Epithelial cell of prostate (primary cell): ENCODE results near the gene LRRC32.

Source experiments
- DNase-seq: peaks from one replicate; pipeline ENCODE4 v3.0.0-alpha.2; 2011; ENCODE audit warnings: low read depth, low spot score
- H3K27ac ChIP-seq: fragments of 450-650 bp; 2 replicates; pipeline ENCODE4 v1.5.1; 2017; ENCODE audit warnings: mild to moderate bottlenecking

LRRC32 gene

GRCh38 chr11:76682684-76683083 lies 12.1 kb upstream of the LRRC32 start:
- DNase-seq, result no peak
- H3K27ac ChIP-seq, result no peak overlapping the region

GRCh38 chr11:76682106-76682505 lies 11.6 kb upstream of the LRRC32 start:
- no peak overlapping the region for H3K27ac ChIP-seq
- DNase-seq, result no peak

- no peak overlapping the region for H3K27ac ChIP-seq
- no peak for DNase-seq
These were observed 10.2 kb upstream of the LRRC32 start for GRCh38 chr11:76680518-76681425.

- no peak for DNase-seq
- no peak overlapping the region for H3K27ac ChIP-seq
These were observed 7.8 kb upstream of the LRRC32 start for GRCh38 chr11:76678321-76678720.

GRCh38 chr11:76677458-76677765 lies 6.9 kb upstream of the LRRC32 start:
- H3K27ac ChIP-seq, result no peak overlapping the region
- DNase-seq, result no peak

GRCh38 chr11:76676636-76677457 lies 6.3 kb upstream of the LRRC32 start:
- no peak overlapping the region for H3K27ac ChIP-seq
- no peak for DNase-seq

GRCh38 chr11:76674517-76675400 lies 4.2 kb upstream of the LRRC32 start:
- DNase-seq, result no peak
- H3K27ac ChIP-seq, result no peak overlapping the region

- no peak overlapping the region for H3K27ac ChIP-seq
These were observed 2.9 kb upstream of the LRRC32 start for GRCh38 chr11:76673176-76674142.

GRCh38 chr11:76672431-76673175 lies 2.1 kb upstream of the LRRC32 start:
- no peak for DNase-seq
- H3K27ac ChIP-seq, result no peak overlapping the region

More at GRCh38 chr11:76673176-76674142, 2.9 kb upstream of the LRRC32 start:
- DNase-seq, result no peak

GRCh38 chr11:76671626-76672309 lies 1.2 kb upstream of the LRRC32 start:
- H3K27ac ChIP-seq, result no peak overlapping the region
- no peak for DNase-seq

GRCh38 chr11:76671237-76671592 lies 668 bp upstream of the LRRC32 start:
- H3K27ac ChIP-seq, result no peak overlapping the region
- DNase-seq, result no peak

GRCh38 chr11:76669901-76670484 lies 554 bp downstream of the LRRC32 start:
- DNase-seq, result no peak
- H3K27ac ChIP-seq, result no peak overlapping the region

- DNase-seq, result no peak
- no peak overlapping the region for H3K27ac ChIP-seq
These were observed 2.0 kb downstream of the LRRC32 start for GRCh38 chr11:76668362-76669155.

- DNase-seq, result no peak
- H3K27ac ChIP-seq, result no peak overlapping the region
These were observed 2.7 kb downstream of the LRRC32 start for GRCh38 chr11:76667856-76668255.

GRCh38 chr11:76667271-76667818 lies 3.2 kb downstream of the LRRC32 start:
- no peak overlapping the region for H3K27ac ChIP-seq
- no peak for DNase-seq

GRCh38 chr11:76666830-76667229 lies 3.7 kb downstream of the LRRC32 start:
- H3K27ac ChIP-seq, result no peak overlapping the region
- DNase-seq, result no peak

GRCh38 chr11:76666408-76666807 lies 4.1 kb downstream of the LRRC32 start:
- H3K27ac ChIP-seq, result no peak overlapping the region
- no peak for DNase-seq
